Cardiac muscle cell (in vitro differentiated cells and primary cell): ENCODE data around the gene NT5C2. TPM values are rescaled to one million over a fixed set of nuclear protein-coding genes. Genes with fewer than 3 reads are reported as not detected.

Experiments used
- DNase-seq, 2 donors: peaks; one replicate each; pipeline versions ENCODE4 v3.0.0 to v3.0.0-alpha.2; 2010 to 2017; ENCODE audit warnings: low read depth in 1 of 2, low spot score in 1 of 2
- H3K27ac ChIP-seq: fragments of 200-600 bp; sonication (generic); 2 replicates; pipeline ENCODE4 v1.5.1; 2016
- H3K27me3 ChIP-seq: fragments of 200-600 bp; sonication (generic); 2 replicates; pipeline ENCODE4 v1.6.0; 2016; ENCODE audit warnings: control low read depth
- H3K36me3 ChIP-seq: fragments of 200-600 bp; sonication (generic); 2 replicates; pipeline ENCODE4 v1.5.1; 2016; ENCODE audit warnings: control low read depth
- H3K4me1 ChIP-seq: fragments of 200-600 bp; sonication (generic); 2 replicates; pipeline ENCODE4 v1.8.1; 2017; ENCODE audit warnings: low read depth, mild to moderate bottlenecking, mixed run types
- H3K4me3 ChIP-seq: fragments of 200-600 bp; sonication (generic); 2 replicates; pipeline ENCODE4 v1.5.1; 2016; ENCODE audit warnings: mild to moderate bottlenecking
- H3K9me3 ChIP-seq: fragments of 200-600 bp; sonication (generic); 2 replicates; pipeline ENCODE4 v1.5.1; 2017; ENCODE audit warnings: low read depth, mild to moderate bottlenecking, control low read depth
- polyA plus RNA-seq: library from polyadenylated mRNA; unstranded; fragments of >200 nt; fragmentation: Nextera tagmentation; extraction: Ambion mirVana; gene quantifications from 2 replicates; pipeline ENCODE4 v1.2.1, GENCODE V29; 2016
- total RNA-seq: library from RNA; depleted of rRNA; stranded (reverse); fragments of >200 nt; gene quantifications from 2 replicates; pipeline ENCODE4 v1.2.3, GENCODE V29; 2016
- TF ChIP-seq, protein P1 (sequence below): IDR thresholded peaks from 2 replicates; pipeline ENCODE4 v1.5.1; 2012; ENCODE audit warnings: low read depth, mild to moderate bottlenecking, low read length

NT5C2 gene
- total and polyA plus RNA-seq, 2 experiments from 2014 or later, result 51.1 to 84.0 TPM

DNA sequence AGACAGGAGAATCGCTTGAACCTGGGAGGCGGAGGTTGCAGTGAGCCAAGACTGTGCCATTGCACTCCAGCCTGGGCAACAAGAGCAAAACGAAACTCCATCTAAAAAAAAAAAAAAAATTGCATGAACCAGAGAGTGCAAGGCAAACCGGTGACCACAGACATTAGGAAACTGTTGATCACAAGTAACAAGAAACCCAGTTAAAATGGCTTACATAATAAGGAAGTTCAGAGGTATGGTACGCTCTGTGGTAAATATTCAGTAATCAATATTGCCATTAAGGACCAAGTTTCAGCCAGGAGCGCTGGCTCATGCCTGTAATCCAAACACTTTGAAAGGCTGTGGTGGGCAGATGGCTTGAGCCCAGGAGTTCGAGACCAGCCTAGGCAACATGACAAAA, 9.2 kb upstream of the NT5C2 start:
- no peak for DNase-seq
- Histone ChIP-seq H3K36me3 (no peaks in the 10 kb centered on the region), H3K27me3 (no peaks in the 10 kb centered on the region), H3K4me1 (peaks cover 3% of the 10 kb centered on the region), H3K27ac (no peak overlapping the region), H3K9me3 (no peaks in the 10 kb centered on the region), H3K4me3 (no peak overlapping the region)
- TF ChIP-seq, protein P1, sequence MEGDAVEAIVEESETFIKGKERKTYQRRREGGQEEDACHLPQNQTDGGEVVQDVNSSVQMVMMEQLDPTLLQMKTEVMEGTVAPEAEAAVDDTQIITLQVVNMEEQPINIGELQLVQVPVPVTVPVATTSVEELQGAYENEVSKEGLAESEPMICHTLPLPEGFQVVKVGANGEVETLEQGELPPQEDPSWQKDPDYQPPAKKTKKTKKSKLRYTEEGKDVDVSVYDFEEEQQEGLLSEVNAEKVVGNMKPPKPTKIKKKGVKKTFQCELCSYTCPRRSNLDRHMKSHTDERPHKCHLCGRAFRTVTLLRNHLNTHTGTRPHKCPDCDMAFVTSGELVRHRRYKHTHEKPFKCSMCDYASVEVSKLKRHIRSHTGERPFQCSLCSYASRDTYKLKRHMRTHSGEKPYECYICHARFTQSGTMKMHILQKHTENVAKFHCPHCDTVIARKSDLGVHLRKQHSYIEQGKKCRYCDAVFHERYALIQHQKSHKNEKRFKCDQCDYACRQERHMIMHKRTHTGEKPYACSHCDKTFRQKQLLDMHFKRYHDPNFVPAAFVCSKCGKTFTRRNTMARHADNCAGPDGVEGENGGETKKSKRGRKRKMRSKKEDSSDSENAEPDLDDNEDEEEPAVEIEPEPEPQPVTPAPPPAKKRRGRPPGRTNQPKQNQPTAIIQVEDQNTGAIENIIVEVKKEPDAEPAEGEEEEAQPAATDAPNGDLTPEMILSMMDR, result no peak

DNA sequence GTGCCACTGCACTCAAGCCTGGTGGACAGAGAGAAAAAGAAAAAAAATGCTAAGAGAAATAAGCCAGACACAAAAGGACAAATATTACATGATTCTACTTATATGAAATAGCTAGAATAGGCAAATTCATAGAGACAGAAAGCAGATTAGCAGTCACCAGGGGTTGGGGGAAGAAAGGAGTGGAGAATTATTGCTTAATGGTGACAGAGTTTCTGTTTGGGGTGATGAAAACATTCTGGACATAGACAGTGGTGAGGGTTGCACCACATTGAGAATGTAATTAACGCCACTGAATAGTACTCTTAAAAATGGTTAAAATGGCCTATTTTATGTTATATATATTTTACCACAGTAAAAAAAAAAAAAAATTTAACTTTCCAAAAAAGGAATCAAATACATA, 6.4 kb upstream of the NT5C2 start:
- no peak overlapping the region for H3K4me3 ChIP-seq
- H3K36me3 ChIP-seq, result no peaks in the 10 kb centered on the region
- H3K27ac ChIP-seq, result no peak overlapping the region
- peaks cover 3% of the 10 kb centered on the region for H3K4me1 ChIP-seq
- no peaks in the 10 kb centered on the region for H3K9me3 ChIP-seq
- peak in 1 of 2 donors; percentile 36 for DNase-seq
- TF ChIP-seq, protein P1, result no peak
- H3K27me3 ChIP-seq, result no peaks in the 10 kb centered on the region

DNA sequence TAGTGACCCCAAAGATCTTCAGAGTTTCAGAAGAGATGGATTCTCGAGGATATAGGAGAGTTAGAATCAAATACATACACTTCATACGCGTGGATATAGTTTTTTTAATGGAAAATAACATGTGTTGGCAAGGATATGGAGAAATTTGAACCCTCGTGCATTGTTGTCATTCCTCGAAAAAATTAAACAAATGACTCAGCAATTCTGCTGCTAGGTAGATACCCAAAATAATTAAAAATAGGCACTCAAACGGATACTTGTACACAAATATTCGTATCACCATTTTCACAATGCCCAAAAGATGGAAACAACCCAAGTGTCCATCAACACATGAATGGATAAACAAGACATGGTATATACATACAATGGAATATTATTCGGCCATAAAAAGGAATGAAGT, 5.6 kb upstream of the NT5C2 start:
- H3K4me1 ChIP-seq, result peaks cover 4% of the 10 kb centered on the region
- no peaks in the 10 kb centered on the region for H3K9me3 ChIP-seq
- H3K27me3 ChIP-seq, result no peaks in the 10 kb centered on the region
- H3K36me3 ChIP-seq, result no peaks in the 10 kb centered on the region
- H3K4me3 ChIP-seq, result no peak overlapping the region
- TF ChIP-seq, protein P1, result no peak
- no peak overlapping the region for H3K27ac ChIP-seq
- no peak for DNase-seq

DNA sequence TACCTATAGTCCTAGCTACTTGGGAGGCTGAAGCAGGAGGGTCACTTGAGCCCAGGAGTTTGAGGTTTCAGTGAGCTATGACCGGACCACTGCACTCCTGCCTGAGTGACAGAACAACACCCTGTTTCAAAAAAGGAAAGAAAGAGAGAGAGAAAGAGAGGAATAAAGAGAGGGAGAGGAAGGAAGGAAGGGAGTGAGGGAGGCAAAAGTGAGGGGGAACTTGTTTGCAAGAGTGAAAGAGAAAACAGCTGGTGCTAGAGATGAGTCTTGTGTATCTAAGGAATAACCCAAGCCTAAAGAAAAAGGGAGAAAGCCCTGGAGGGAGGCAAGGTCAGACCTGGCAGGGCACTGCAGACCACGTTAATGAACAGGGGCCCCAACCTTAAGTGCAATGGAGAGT, 4.8 kb upstream of the NT5C2 start:
- Histone ChIP-seq H3K27me3 (no peaks in the 10 kb centered on the region), H3K4me3 (no peak overlapping the region), H3K9me3 (no peaks in the 10 kb centered on the region), H3K4me1 (peaks cover 8% of the 10 kb centered on the region), H3K27ac (no peak overlapping the region), H3K36me3 (no peaks in the 10 kb centered on the region)
- TF ChIP-seq, protein P1, result no peak
- DNase-seq, result no peak

DNA sequence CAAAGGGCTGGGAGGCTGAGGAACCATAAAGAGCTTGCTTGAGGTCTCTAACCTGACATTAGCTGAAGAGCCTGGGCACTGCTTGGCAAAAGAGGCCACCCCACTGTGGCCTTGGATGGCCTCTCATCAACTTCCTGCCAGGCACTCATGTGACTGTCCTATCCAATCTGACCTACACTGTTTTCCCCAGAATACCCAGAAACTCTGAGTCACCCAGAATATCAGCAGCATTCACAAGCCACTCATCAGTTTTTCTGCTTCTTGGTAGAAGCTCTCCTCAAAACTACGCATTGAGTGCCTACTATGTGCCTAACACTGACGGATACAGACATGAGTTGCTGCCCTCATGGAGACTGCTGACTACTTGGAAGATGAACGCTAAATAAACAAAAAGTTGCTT, 4.1 kb upstream of the NT5C2 start:
- DNase-seq, result peak in 1 of 2 donors; percentile 75
- H3K27ac ChIP-seq, result no peak overlapping the region
- H3K36me3 ChIP-seq, result no peaks in the 10 kb centered on the region
- no peaks in the 10 kb centered on the region for H3K9me3 ChIP-seq
- peaks cover 8% of the 10 kb centered on the region for H3K4me1 ChIP-seq
- H3K27me3 ChIP-seq, result no peaks in the 10 kb centered on the region
- TF ChIP-seq, protein P1, result no peak
- no peak overlapping the region for H3K4me3 ChIP-seq

DNA sequence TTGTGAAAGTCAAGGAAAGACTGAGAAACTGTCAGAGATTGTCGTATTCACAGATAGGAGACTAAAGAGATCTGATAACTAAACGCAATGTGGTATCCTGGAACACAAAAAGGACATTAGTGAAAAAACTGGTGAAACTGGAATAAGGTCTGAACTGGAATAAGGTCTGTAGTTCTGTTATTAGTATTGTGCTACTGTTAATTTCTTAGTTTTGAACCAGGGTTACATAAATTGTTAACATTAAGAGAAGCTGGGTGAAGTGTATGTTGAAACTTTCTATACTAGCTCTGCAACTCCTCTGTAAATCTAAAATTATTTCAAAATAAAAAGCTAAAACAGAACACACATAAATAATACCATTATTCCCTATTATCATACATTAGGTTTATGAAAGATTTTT, 3.4 kb upstream of the NT5C2 start:
- Histone ChIP-seq H3K4me3 (no peak overlapping the region), H3K4me1 (peaks cover 12% of the 10 kb centered on the region), H3K36me3 (no peaks in the 10 kb centered on the region), H3K27me3 (no peaks in the 10 kb centered on the region), H3K27ac (no peak overlapping the region), H3K9me3 (no peaks in the 10 kb centered on the region)
- DNase-seq, result no peak
- TF ChIP-seq, protein P1, result no peak
